NCI-H748 (cell line): ENCODE results near the gene RNF31.
A peak's percentile ranks its signal among the peaks of the same experiment; 100 is the strongest.

Source experiments
- DNase-seq: peaks from one replicate; lab custom pipeline; 2025; ENCODE audit not compliant: unreplicated experiment; lab: John Stamatoyannopoulos, UW

Gene RNF31

DNA sequence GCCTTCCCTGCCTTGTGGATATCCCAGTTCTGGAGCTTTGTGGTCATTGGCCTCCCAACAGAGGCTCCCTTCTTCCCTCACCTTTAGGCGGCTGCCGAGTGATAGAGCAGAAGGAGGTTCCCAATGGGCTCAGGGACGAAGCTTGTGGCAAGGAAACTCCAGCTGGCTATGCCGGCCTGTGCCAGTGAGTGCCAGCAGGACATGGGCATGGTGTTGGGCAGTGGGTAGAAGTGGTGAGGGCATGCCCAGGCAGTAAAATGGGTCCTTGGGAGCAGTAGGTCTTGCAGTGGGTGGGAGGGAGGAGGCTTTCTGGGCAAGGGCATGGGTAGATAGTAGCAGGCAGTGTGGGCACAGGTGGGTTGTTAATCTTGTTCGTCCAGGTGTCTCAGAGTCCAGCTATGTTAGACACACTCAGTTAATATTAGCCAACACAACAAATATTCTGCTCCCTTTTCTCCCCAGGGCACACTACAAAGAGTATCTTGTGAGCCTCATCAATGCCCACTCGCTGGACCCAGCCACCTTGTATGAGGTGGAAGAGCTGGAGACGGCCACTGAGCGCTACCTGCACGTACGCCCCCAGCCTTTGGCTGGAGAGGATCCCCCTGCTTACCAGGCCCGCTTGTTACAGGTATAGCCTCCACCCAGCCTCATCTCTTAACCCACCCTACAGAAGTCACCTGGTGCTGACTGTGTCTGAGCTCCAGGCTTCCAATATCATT, 12.6 kb downstream of the RNF31 start:
- no peak for DNase-seq

DNA sequence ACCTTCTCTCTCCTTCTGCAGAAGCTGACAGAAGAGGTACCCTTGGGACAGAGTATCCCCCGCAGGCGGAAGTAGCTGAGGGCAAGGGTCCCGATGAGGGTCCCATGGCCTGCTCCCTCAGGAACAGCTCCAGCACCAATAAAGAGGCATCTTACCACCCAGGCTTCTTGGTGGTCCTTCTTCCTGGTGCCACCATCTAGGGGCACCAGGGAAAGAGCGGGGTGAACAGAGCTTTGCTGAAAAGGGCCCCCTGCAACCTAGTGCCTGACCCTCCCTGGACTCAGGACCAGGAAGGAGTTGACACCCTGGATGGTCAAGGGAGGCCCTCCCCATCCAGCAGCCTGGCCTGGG, 13.2 kb downstream of the RNF31 start:
- no peak for DNase-seq

DNA sequence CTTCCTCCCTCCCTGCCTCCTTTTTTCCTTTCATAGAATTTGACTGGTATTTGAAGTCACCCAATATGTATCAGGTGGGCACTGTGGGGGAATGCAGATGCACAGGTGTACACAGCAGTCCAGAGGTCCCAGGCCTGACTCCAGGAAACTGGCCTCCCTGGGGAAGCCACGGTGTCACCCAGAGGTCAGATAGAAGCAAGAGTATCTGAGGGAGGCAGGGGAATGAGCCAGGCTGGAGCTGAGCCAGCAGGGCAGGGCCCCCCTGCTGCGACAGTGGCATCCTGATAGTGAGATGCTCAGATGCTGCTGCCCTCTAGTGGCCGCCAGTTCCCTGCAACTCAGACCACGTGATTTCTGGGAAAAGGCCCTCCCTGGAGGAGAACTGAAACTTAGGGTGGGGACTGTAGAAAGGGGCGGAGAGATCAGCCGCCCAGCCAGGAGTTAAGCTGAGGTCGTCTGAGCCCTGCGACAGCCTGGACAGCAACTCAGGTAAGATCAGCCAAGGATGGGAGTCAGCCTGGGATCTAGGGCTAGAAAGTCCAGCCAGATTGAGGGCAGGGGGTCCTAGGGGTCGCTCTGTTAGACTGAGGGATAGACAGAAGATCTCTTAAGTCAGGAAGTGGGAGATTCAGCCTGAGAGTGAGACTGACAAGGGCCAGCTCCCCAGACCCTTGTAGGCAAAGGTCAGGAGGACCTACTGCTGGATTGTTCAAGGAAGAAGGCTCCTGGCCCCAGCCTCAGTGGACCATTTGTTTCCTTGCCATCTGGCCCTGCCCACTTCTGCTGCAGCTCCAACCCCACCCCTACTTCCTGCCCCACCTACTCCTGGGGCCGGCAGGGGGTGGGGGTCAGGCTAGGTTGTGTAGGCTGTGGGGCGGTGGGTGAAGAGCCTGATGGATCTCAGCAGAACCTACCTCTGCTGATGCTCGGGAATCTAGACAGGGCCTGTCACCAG, 13.8 kb downstream of the RNF31 start, which contains the start of gene IRF9:
Gene IRF9 (plus strand): TSS at position 416 of the 955 bp plus-strand sequence. CDS start 880 bp downstream, outside the sequence.
- peak; percentile 93 for DNase-seq

GRCh38 chr14:24162093-24162492, 14.8 kb downstream of the RNF31 start:
- DNase-seq: no peak

- no peak for DNase-seq
Observed at GRCh38 chr14:24164518-24164991, 17.3 kb downstream of the RNF31 start.

DNA sequence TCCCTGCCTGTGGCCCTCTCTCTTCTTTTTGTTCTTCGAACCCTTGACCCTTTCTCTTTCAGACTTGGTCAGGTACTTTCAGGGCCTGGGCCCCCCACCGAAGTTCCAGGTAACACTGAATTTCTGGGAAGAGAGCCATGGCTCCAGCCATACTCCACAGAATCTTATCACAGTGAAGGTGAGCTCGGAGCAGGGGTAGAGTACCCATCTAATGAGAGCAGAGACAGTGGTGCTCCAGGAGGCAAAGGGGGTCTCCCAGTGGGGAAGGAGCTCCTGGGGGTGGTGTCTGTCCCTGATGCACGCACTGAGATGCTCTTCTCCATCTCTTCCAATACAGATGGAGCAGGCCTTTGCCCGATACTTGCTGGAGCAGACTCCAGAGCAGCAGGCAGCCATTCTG, 18.5 kb downstream of the RNF31 start:
- DNase-seq: no peak

DNA sequence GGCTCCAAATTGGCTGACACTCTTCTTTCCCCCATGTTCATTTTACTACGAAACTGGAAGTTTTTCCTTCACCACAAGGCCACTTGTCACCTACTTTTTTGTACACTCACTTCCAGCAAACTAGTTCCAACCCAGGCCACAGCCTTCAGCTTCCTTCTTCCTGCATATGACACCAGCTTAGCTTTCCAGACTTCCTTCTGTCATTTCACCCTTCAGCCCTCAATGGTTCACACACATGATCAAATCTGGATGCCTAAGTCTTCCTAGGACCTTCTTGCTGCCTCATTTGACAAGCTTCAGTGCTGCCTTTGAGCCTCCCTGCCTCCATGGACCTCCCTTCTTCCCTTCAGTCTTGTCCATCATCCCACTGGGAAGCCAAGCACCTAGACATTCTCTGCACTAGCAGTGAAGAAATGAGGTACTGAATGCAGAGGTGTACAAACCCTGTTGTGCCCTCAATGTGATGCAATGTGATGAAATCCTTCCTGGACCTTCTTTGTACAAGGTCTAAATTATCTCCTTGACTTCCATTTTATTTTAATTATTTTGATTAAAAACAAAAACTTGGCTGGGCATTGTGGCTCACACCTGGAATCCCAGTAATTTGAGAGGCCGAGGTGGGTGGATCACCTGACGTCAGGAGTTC, 20.3 kb downstream of the RNF31 start:
- DNase-seq: no peak

DNA sequence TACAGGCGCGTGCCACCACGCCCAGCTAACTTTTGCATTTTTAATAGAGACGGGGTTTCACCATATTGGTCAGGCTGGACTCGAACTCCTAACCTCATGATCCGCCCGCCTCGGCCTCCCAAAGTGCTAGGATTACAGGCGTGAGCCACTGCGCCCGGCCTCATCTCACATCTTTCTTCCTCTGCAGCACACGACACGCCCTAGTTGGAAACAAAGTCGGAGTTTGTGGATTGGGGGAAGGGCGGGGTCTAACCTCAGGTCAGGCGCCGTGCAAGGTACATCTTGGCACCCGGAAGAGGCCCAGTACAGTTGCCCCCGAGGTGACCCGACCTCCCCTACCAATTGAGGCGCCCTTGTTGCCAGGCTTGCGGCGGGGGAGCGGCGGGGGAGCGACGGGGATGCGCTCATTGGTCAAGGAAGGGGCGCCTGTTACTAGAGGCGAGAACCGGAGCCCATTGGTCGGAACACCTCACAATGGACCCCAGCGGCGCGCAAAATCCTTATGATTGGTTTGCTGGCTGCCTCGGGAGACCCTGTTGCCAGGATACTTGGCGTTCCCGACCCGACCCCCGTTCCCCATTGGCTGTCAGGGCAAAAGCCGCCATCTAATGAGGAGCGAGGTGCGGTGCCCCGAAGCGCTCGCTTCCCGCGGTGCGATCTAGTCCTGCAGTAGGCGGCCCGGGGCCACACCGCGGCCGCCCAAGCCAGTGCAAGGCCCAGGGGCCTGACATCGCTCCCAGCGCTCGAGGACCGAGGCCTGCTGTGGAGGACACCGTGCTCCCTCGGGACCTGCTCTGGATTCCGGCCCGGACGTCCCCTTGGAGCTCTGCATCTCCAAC, 24.3 kb downstream of the RNF31 start, which contains the start of gene REC8:
Gene REC8 (plus strand): TSS at position 659 of the 839 bp plus-strand sequence. CDS start 473 bp downstream, outside the sequence.
- DNase-seq: peak; percentile 98

DNA sequence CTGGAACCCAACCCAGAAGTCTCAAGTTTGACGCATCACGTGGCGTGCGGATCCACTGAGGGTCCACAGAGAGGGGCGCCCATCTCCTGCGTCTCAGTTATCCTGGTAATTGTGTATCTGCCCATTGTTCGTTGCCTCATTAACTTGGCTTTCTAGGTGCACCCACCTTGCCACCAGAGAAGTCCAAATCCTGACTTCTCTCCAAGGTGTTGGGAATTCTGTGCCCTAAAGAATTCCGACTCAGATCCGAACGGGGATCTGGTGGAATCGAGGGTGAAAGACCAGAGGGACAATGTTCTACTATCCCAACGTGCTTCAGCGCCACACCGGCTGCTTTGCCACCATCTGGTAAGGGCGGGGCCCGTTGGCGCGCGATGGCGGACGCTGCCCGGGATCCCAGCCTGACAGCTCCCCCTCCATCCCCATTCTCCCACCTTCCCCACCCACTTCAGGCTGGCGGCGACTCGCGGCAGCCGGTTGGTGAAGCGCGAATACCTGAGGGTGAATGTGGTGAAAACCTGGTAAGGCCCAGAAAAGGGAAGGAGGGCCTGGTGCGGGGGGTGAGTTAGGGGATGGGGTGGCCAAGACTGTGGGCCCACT, 25.1 kb downstream of the RNF31 start:
- DNase-seq: peak; percentile 31

DNA sequence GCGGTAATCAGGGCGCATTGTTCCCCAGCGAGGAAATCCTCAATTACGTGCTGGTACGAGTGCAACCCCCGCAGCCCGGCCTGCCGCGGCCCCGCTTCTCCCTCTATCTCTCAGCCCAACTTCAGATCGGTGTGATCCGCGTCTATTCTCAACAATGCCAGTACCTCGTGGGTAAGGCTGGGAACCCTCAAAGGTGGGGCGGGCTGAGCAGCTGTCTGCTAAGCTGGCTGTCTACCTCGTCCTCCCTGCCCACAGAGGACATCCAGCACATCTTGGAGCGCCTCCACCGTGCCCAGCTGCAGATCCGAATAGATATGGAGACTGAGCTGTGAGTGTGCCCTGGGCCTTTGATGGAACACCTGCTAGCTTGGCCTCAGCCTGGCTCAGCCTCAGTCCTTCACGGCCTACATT, 25.6 kb downstream of the RNF31 start:
- DNase-seq: peak; percentile 26

- no peak for DNase-seq
Observed at GRCh38 chr14:24176599-24176998, 29.3 kb downstream of the RNF31 start.

GRCh38 chr14:24177041-24177825, 29.9 kb downstream of the RNF31 start:
- DNase-seq: no peak

DNA sequence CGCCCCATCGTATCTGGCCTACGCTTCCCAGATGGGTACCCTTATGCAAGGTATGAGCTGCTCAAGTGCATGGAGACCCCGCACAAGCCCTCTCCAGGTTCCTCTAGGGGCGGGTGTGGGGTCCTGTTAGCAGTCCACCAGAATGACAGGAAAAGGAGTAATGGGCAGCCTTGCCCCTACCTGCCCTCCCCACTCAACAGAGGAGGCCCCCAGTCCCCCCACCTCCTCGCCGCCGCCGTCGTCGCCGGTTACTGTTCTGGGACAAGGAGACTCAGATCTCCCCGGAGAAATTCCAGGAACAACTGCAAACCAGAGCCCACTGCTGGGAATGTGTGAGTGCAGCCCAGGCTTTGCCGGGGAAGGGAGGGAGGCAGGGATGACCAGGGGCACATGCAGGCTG, 30.6 kb downstream of the RNF31 start:
- no peak for DNase-seq

- no peak for DNase-seq
Observed at GRCh38 chr14:24178399-24179178, 31.3 kb downstream of the RNF31 start.

DNA sequence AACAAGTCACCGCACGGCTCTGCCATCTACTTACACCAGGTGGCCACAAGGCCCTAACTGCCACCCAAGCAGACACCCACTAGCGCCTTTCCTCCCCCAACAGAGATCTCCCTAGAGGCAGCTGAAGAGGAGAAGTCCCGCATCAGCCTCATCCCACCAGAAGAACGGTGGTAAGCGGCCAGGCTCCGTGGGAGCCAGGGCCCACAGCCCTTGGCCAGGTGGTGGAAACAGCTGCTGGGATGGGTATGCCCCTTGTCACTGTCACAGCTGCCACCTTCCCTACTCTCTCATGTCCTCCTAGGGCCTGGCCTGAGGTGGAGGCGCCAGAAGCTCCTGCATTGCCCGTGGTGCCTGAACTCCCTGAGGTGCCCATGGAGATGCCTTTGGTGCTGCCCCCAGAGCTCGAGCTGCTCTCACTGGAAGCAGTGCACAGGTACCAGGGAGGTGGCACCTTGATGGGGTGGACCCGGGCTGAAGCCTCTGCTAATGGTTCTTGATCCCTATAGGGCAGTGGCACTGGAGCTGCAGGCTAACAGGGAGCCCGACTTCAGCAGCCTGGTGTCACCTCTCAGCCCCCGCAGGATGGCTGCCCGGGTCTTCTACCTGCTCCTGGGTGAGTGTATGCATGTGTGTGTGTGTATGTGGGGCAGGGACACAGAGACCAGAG, 32.1 kb downstream of the RNF31 start:
- no peak for DNase-seq

GRCh38 chr14:24179961-24180796, 32.9 kb downstream of the RNF31 start:
- no peak for DNase-seq
